ENCODE measurements around the gene KDM1A. TPM values are rescaled to one million over a fixed set of nuclear protein-coding genes. Genes with fewer than 3 reads are reported as not detected.

The KDM1A gene
- total RNA-seq, 2 experiments from 2014 or later = 38.3 to 42.4 TPM

- TF ChIP-seq CTCF (IDR thresholded peaks at IDR 0.05) = no peak
- Mint-ChIP-seq H3K9me3 (no peaks in the 10 kb centered on the region), H3K27me3 (no peaks in the 10 kb centered on the region), H3K36me3 (ENCODE audit: low read depth) (peaks cover 96% of the 10 kb centered on the region), H3K4me1 (ENCODE audit: low read depth) (no peaks in the 10 kb centered on the region), H3K4me3 (no peak overlapping the region), H3K27ac (peak overlapping the region; percentile 59)
- POLR2A ChIA-PET = no interaction called here
- no peak for DNase-seq
- Histone ChIP-seq H3K9me3 (ENCODE audit: control insufficient read depth in 1 of 2, insufficient read depth in 1 of 2, low read length in 2 of 2) (no peaks in the 10 kb centered on the region), H3K4me3 (ENCODE audit: low read length) (no peak overlapping the region), H3K27ac (ENCODE audit: low read depth in 1 of 2, low read length in 2 of 2) (no peak overlapping the region), H3K36me3 (ENCODE audit: insufficient read depth, low read length) (peaks cover 83% of the 10 kb centered on the region), H3K4me1 (ENCODE audit: insufficient read depth, low read length) (no peaks in the 10 kb centered on the region), H3K27me3 (ENCODE audit: control insufficient read depth in 1 of 2, insufficient read depth in 2 of 2, low read length in 2 of 2) (no peaks in the 10 kb centered on the region)
- CTCF ChIA-PET = no interaction called here
- no peak for ATAC-seq (ENCODE audit: poor library complexity)
- intact Hi-C loops (cut with DNase I, micrococcal nuclease) = no loop called here
Observed at GRCh38 chr1:23083714-23084480, 64.6 kb downstream of the KDM1A start.

DNA sequence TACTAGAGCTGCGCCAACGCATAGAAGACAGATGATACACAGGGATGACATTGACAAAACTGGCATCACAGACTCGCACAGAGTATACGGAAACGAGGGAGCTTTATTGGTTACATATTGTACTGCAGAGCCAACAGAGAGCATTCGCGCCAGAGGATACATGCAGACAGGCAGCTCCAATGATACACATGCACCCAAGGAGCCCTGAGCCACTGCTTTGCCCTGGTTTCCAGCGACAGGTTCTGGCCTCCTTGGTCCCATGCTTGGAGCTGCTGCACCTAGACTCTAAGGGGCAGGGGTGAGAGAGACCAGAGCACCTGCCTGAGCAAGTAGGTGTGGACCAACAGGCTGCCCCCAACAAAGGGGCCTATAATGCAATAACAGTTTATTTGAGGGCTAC lies 65.6 kb downstream of the KDM1A start:
- Mint-ChIP-seq H3K4me1 (ENCODE audit: low read depth) (no peaks in the 10 kb centered on the region), H3K9me3 (no peaks in the 10 kb centered on the region), H3K27me3 (no peaks in the 10 kb centered on the region), H3K36me3 (ENCODE audit: low read depth) (peaks cover 88% of the 10 kb centered on the region), H3K27ac (peak overlapping the region; percentile 59), H3K4me3 (no peak overlapping the region)
- Histone ChIP-seq H3K4me3 (ENCODE audit: low read length) (no peak overlapping the region), H3K9me3 (ENCODE audit: control insufficient read depth in 1 of 2, insufficient read depth in 1 of 2, low read length in 2 of 2) (no peaks in the 10 kb centered on the region), H3K4me1 (ENCODE audit: insufficient read depth, low read length) (no peaks in the 10 kb centered on the region), H3K27ac (ENCODE audit: low read depth in 1 of 2, low read length in 2 of 2) (no peak overlapping the region), H3K36me3 (ENCODE audit: insufficient read depth, low read length) (peaks cover 78% of the 10 kb centered on the region), H3K27me3 (ENCODE audit: control insufficient read depth in 1 of 2, insufficient read depth in 2 of 2, low read length in 2 of 2) (no peaks in the 10 kb centered on the region)
- no peak for ATAC-seq (ENCODE audit: poor library complexity)
- intact Hi-C loops (cut with DNase I, micrococcal nuclease) = no loop called here
- TF ChIP-seq CTCF (IDR thresholded peaks at IDR 0.05) = no peak
- ChIA-PET CTCF (interaction anchor here (0.9 kb wide), 1 partner anchor 100 kb away, joined by 4 read pairs; no protein-coding TSS in a partner anchor), POLR2A (no interaction called here)
- DNase-seq = no peak

- Histone ChIP-seq H3K27me3 (ENCODE audit: control insufficient read depth in 1 of 2, insufficient read depth in 2 of 2, low read length in 2 of 2) (no peaks in the 10 kb centered on the region), H3K27ac (ENCODE audit: low read depth in 1 of 2, low read length in 2 of 2) (no peak overlapping the region), H3K36me3 (ENCODE audit: insufficient read depth, low read length) (peaks cover 72% of the 10 kb centered on the region), H3K4me1 (ENCODE audit: insufficient read depth, low read length) (no peaks in the 10 kb centered on the region), H3K4me3 (ENCODE audit: low read length) (no peak overlapping the region), H3K9me3 (ENCODE audit: control insufficient read depth in 1 of 2, insufficient read depth in 1 of 2, low read length in 2 of 2) (no peaks in the 10 kb centered on the region)
- H3K9me3 Mint-ChIP-seq = no peaks in the 10 kb centered on the region
- H3K4me1 Mint-ChIP-seq (ENCODE audit: low read depth) = no peaks in the 10 kb centered on the region
- ChIA-PET CTCF (interaction anchor here (0.9 kb wide), 1 partner anchor 99 kb away, joined by 4 read pairs; no protein-coding TSS in a partner anchor), POLR2A (no interaction called here)
- peaks cover 88% of the 10 kb centered on the region for H3K36me3 Mint-ChIP-seq (ENCODE audit: low read depth)
- ATAC-seq (ENCODE audit: poor library complexity) (no peak), DNase-seq (no peak)
- no peak overlapping the region for H3K4me3 Mint-ChIP-seq
- TF ChIP-seq CTCF (IDR thresholded peaks at IDR 0.05) = no peak
- peak overlapping the region; percentile 27 for H3K27ac Mint-ChIP-seq
- no peaks in the 10 kb centered on the region for H3K27me3 Mint-ChIP-seq
- intact Hi-C loops (cut with DNase I, micrococcal nuclease) = no loop called here
Observed at GRCh38 chr1:23085696-23086095, 66.4 kb downstream of the KDM1A start.
